NCI-H1105 treated with DMSO at 0.1 percent for 48 hours (cell line): ENCODE measurements around the gene ALAS1.

Experiments
- DNase-seq: peaks from one replicate; lab custom pipeline; 2025; lab: John Stamatoyannopoulos, UW

ALAS1 gene

GRCh38 chr3:52221141-52221562 lies 23.2 kb downstream of the ALAS1 start:
- DNase-seq, result no peak

GRCh38 chr3:52221563-52222318 lies 23.8 kb downstream of the ALAS1 start:
- DNase-seq, result no peak

- DNase-seq, result no peak
Measured at GRCh38 chr3:52222319-52223221, 24.6 kb downstream of the ALAS1 start.

GRCh38 chr3:52223449-52224408 lies 25.8 kb downstream of the ALAS1 start:
- no peak for DNase-seq

GRCh38 chr3:52225452-52226228 lies 27.7 kb downstream of the ALAS1 start, which contains the start of gene TLR9:
TLR9 (minus strand) TSS chr3:52225645; CDS start chr3:52225529, 116 bp downstream.
- no peak for DNase-seq

GRCh38 chr3:52226229-52226817 lies 28.4 kb downstream of the ALAS1 start:
- no peak for DNase-seq

- DNase-seq, result no peak
Measured at GRCh38 chr3:52227117-52227516, 29.2 kb downstream of the ALAS1 start.

GRCh38 chr3:52227766-52228165 lies 29.8 kb downstream of the ALAS1 start:
- DNase-seq, result no peak

GRCh38 chr3:52228266-52228665 lies 30.3 kb downstream of the ALAS1 start:
- DNase-seq, result no peak

GRCh38 chr3:52228751-52229291 lies 30.9 kb downstream of the ALAS1 start:
- DNase-seq, result no peak

- DNase-seq, result no peak
Measured at GRCh38 chr3:52229656-52230055, 31.7 kb downstream of the ALAS1 start.

- DNase-seq, result no peak
Measured at GRCh38 chr3:52230461-52230860, 32.5 kb downstream of the ALAS1 start.

GRCh38 chr3:52230889-52231499 lies 33.0 kb downstream of the ALAS1 start:
- no peak for DNase-seq

GRCh38 chr3:52231502-52232278 lies 33.7 kb downstream of the ALAS1 start:
- DNase-seq, result peak; percentile 26

- no peak for DNase-seq
Measured at GRCh38 chr3:52232279-52233107, 34.5 kb downstream of the ALAS1 start.

GRCh38 chr3:52233108-52233591 lies 35.2 kb downstream of the ALAS1 start:
- no peak for DNase-seq

GRCh38 chr3:52233968-52234367 lies 36.0 kb downstream of the ALAS1 start:
- no peak for DNase-seq
